ENCODE measurements around the gene TMEM61. TPM values are rescaled to one million over a fixed set of nuclear protein-coding genes. Genes with fewer than 3 reads are reported as not detected.
A peak's percentile ranks its signal among the peaks of the same experiment; 100 is the strongest.
"Not testable (repeated sequence)": the region's sequence is repeated elsewhere in the genome, so short reads cannot be mapped to it uniquely, and the experiment has no call there.

Gene TMEM61
- total RNA-seq, 1 donor from 2014 or later, result not detected

- no peak for DNase-seq
These were observed 17.6 kb upstream of the TMEM61 start for GRCh38 chr1:54962612-54963395.

- DNase-seq, result not testable (repeated sequence)
These were observed 16.6 kb upstream of the TMEM61 start for GRCh38 chr1:54963829-54964228.

GRCh38 chr1:54965624-54966340, 14.6 kb upstream of the TMEM61 start:
- DNase-seq, result peak; percentile 62

GRCh38 chr1:54967372-54967771, 13.1 kb upstream of the TMEM61 start:
- DNase-seq, result no peak

GRCh38 chr1:54968551-54968950, 11.9 kb upstream of the TMEM61 start:
- DNase-seq, result no peak

GRCh38 chr1:54969879-54970278, 10.5 kb upstream of the TMEM61 start:
- DNase-seq, result no peak

GRCh38 chr1:54970901-54971300, 9.5 kb upstream of the TMEM61 start:
- no peak for DNase-seq

GRCh38 chr1:54971317-54971791, 9.1 kb upstream of the TMEM61 start:
- DNase-seq, result peak; percentile 28

GRCh38 chr1:54972436-54972835, 8.0 kb upstream of the TMEM61 start:
- DNase-seq, result no peak

GRCh38 chr1:54973205-54973921, 7.1 kb upstream of the TMEM61 start:
- DNase-seq, result peak; percentile 35

- no peak for DNase-seq
These were observed 4.9 kb upstream of the TMEM61 start for GRCh38 chr1:54975356-54976108.

GRCh38 chr1:54976747-54977146, 3.7 kb upstream of the TMEM61 start:
- DNase-seq, result no peak

- no peak for DNase-seq
These were observed 2.7 kb upstream of the TMEM61 start for GRCh38 chr1:54977533-54978297.

- DNase-seq, result no peak
These were observed 1.7 kb upstream of the TMEM61 start for GRCh38 chr1:54978528-54979326.

GRCh38 chr1:54979327-54979891, 1.0 kb upstream of the TMEM61 start:
- no peak for DNase-seq

- DNase-seq, result no peak
These were observed 341 bp upstream of the TMEM61 start for GRCh38 chr1:54980046-54980527.

GRCh38 chr1:54981466-54981865, 1.0 kb downstream of the TMEM61 start:
- no peak for DNase-seq

- DNase-seq, result no peak
These were observed 2.3 kb downstream of the TMEM61 start for GRCh38 chr1:54982739-54983138.

- DNase-seq, result no peak
These were observed 3.9 kb downstream of the TMEM61 start for GRCh38 chr1:54984131-54984842.

GRCh38 chr1:54985556-54985955, 5.1 kb downstream of the TMEM61 start:
- no peak for DNase-seq
